K562 (cell line): ENCODE measurements around the gene FETUB. TPM values are rescaled to one million over a fixed set of nuclear protein-coding genes. Genes with fewer than 3 reads are reported as not detected.

Source experiments
- ARHGAP35 ChIP-seq: fragments of 450-650 bp; IDR thresholded peaks from 2 replicates; pipeline ENCODE4 v1.6.1; 2018; ENCODE audit not compliant: partially characterized antibody
- ARNT ChIP-seq, 2 experiments: fragments of 450-650 bp; IDR thresholded peaks; 2 replicates each; pipeline ENCODE4 v1.6.1; 2016; ENCODE audit warnings: mild to moderate bottlenecking in 1 of 2
- ATF7 ChIP-seq: fragments of 450-650 bp; IDR thresholded peaks from 2 replicates; pipeline ENCODE4 v1.7.1; 2014; ENCODE audit warnings: mild to moderate bottlenecking, moderate library complexity
- CREM ChIP-seq: IDR thresholded peaks from 2 replicates; pipeline ENCODE4 v1.6.1; 2014; ENCODE audit warnings: antibody characterized with exemption, low read depth
- DEAF1 ChIP-seq: fragments of 450-650 bp; formaldehyde crosslinking; IDR thresholded peaks from 2 replicates; pipeline ENCODE4 v1.4.0; 2020; ENCODE audit warnings: mild to moderate bottlenecking, moderate library complexity
- ELF1 ChIP-seq: fragments of 200-800 bp; sonication (Bioruptor generic); IDR thresholded peaks from 2 replicates; pipeline ENCODE4 v1.6.1; 2016; ENCODE audit warnings: missing genetic modification characterization, missing compliant biosample characterization
- EWSR1 ChIP-seq: fragments of 450-650 bp; IDR thresholded peaks from 2 replicates; pipeline ENCODE4 v1.6.1; 2018; ENCODE audit warnings: borderline replicate concordance, mild to moderate bottlenecking, low read depth, moderate library complexity; ENCODE audit not compliant: partially characterized antibody
- FOXK2 ChIP-seq, 2 experiments: fragments of 450-650 bp; IDR thresholded peaks in 1 of 2; conservative IDR thresholded peaks in 1 of 2; 2 replicates each; pipeline ENCODE4 v1.6.1; 2016; ENCODE audit warnings: low read depth in 2 of 2, mild to moderate bottlenecking in 1 of 2
- HDAC6 ChIP-seq: IDR thresholded peaks from 2 replicates; pipeline ENCODE4 v1.6.1; 2012; ENCODE audit warnings: low read depth, mild to moderate bottlenecking, control low read depth, inconsistent platforms, low read length, moderate library complexity
- HINFP ChIP-seq: fragments of 450-650 bp; conservative IDR thresholded peaks from 2 replicates; pipeline ENCODE4 v1.6.1; 2016; ENCODE audit warnings: missing genetic modification characterization, low read depth, mild to moderate bottlenecking, control low read depth, missing compliant biosample characterization
- KLF16 ChIP-seq: IDR thresholded peaks from 2 replicates; pipeline ENCODE4 v1.6.1; 2016; ENCODE audit warnings: antibody characterized with exemption
- LARP7 ChIP-seq: fragments of 450-650 bp; IDR thresholded peaks from 2 replicates; pipeline ENCODE4 v1.6.1; 2016
- LEF1 ChIP-seq: fragments of 450-650 bp; IDR thresholded peaks from 2 replicates; pipeline ENCODE4 v1.6.1; 2016; ENCODE audit warnings: mild to moderate bottlenecking
- NBN ChIP-seq: fragments of 450-650 bp; IDR thresholded peaks from 2 replicates; pipeline ENCODE4 v1.6.1; 2016; ENCODE audit warnings: low read depth, mild to moderate bottlenecking
- RAD21 ChIP-seq, 2 experiments: fragments of 250-450 bp in 1 of 2; fragments of 450-650 bp in 1 of 2; sonication (Bioruptor Pico) in 1 of 2; formaldehyde crosslinking in 1 of 2; IDR thresholded peaks in 1 of 2; conservative IDR thresholded peaks in 1 of 2; 2 replicates each; pipeline versions ENCODE4 v1.4.0 to v1.8.0; 2020 to 2022; ENCODE audit warnings: mild to moderate bottlenecking in 2 of 2, moderate library complexity in 1 of 2
- RNF219 ChIP-seq: fragments of 250-450 bp; sonication (Bioruptor Pico); IDR thresholded peaks from 2 replicates; pipeline ENCODE4 v1.5.0; 2022; ENCODE audit warnings: mild to moderate bottlenecking
- SMARCA4 ChIP-seq: fragments of 450-650 bp; IDR thresholded peaks from 2 replicates; pipeline ENCODE4 v1.6.1; 2016
- SMARCE1 ChIP-seq: fragments of 450-650 bp; IDR thresholded peaks from 2 replicates; pipeline ENCODE4 v1.7.1; 2016; ENCODE audit warnings: mild to moderate bottlenecking
- SNIP1 ChIP-seq: fragments of 450-650 bp; IDR thresholded peaks from 2 replicates; pipeline ENCODE4 v1.7.1; 2017; ENCODE audit warnings: low read depth, mild to moderate bottlenecking
- THRB ChIP-seq: fragments of 450-650 bp; formaldehyde crosslinking; conservative IDR thresholded peaks from 2 replicates; pipeline ENCODE4 v1.4.0; 2022; ENCODE audit warnings: mild to moderate bottlenecking, missing genetic modification characterization
- ZNF217 ChIP-seq: sonication (generic); formaldehyde crosslinking; IDR thresholded peaks from 2 replicates; pipeline ENCODE4 v1.8.0; 2022; ENCODE audit warnings: mild to moderate bottlenecking, missing genetic modification reagents
- ZNF324 ChIP-seq: fragments of 250-450 bp; sonication (Bioruptor Pico); IDR thresholded peaks from 2 replicates; pipeline ENCODE4 v1.4.0; 2020; ENCODE audit warnings: mild to moderate bottlenecking
- polyA plus RNA-seq, 8 experiments: library from polyadenylated mRNA; depleted of rRNA in 4 of 8; stranded (reverse) in 5 of 8; unstranded in 3 of 8; fragments of >200 nt; fragmentation: Nextera tagmentation in 2 of 8; fragmentation: Illumina TruSeq in 1 of 8; extraction: Ambion mirVana in 2 of 8; extraction: Trizol in 1 of 8; gene quantifications; 2 replicates each; pipeline versions ENCODE4 v1.2.1 to v1.2.3, GENCODE V29; 2011 to 2014; ENCODE audit warnings: inconsistent platforms in 1 of 8, missing spikeins in 1 of 8
- total RNA-seq, 7 experiments: library from RNA; depleted of rRNA in 6 of 7; stranded (reverse); fragments of >200 nt in 6 of 7; fragmentation: Illumina TruSeq in 2 of 7; extraction: Trizol in 2 of 7; gene quantifications; 2 replicates each; pipeline versions ENCODE4 v1.2.1 to v1.2.3, GENCODE V29; 2011 to 2021; ENCODE audit warnings: low replicate concordance in 1 of 7

FETUB gene
- total and polyA plus RNA-seq, 9 of the 15 experiments (the other 6 are each of a cell fraction or from before 2014, with no cell fraction given), result not detected

GRCh38 chr3:186614597-186615483 lies 25.4 kb upstream of the FETUB start (continued):
- TF ChIP-seq ZNF324 (CRISPR knock-in tag) (no peak), LEF1 (0 out of 2 replicates have a peak, but pooled peaks have one; percentile 42), CREM (peak; percentile 54; the same call in 1 of the 2 replicates), NBN (peak; percentile 78), HDAC6 (no peak), SMARCE1 (0 out of 2 replicates have a peak, but pooled peaks have one; percentile 51), ZNF217 (no peak), DEAF1 (CRISPR knock-in tag) (peak; percentile 70), HINFP (tag) (0 out of 2 replicates have a peak, but pooled peaks have one; percentile 34), EWSR1 (no peak), RAD21 (CRISPR knock-in tag; conservative IDR thresholded peaks at IDR 0.05 in 1 of 2, IDR thresholded peaks at IDR 0.05 in 1 of 2) (peak; percentile 76 to 84), RNF219 (CRISPR knock-in tag) (no peak), ATF7 (no peak), SNIP1 (no peak), KLF16 (0 out of 2 replicates have a peak, but pooled peaks have one; percentile 32), ELF1 (0 out of 2 replicates have a peak, but pooled peaks have one; percentile 13), LARP7 (peak; percentile 79; the same call in 1 of the 2 replicates), SMARCA4 (0 out of 2 replicates have a peak, but pooled peaks have one; percentile 25), ARNT (IDR thresholded peaks at IDR 0.05) (peak in 1 of 2 experiments; percentile 76; a peak in 1 of 4 replicates), THRB (0 out of 2 replicates have a peak, but pooled peaks have one; percentile 50), ARHGAP35 (peak; percentile 43), FOXK2 (conservative IDR thresholded peaks at IDR 0.05 in 1 of 2, IDR thresholded peaks at IDR 0.05 in 1 of 2; ENCODE audit: low read depth in 2 of 2) (peak in 1 of 2 experiments; percentile 72; a peak in 3 of 4 replicates)
